GM12872 (cell line): ENCODE results near the gene EFR3B.
A peak's percentile ranks its signal among the peaks of the same experiment; 100 is the strongest.

Source experiments
- CTCF ChIP-seq: IDR thresholded peaks from 3 replicates; pipeline ENCODE4 v1.5.1; 2011; ENCODE audit warnings: low read depth, mild to moderate bottlenecking, low read length, moderate library complexity; ENCODE audit not compliant: insufficient read depth

Gene EFR3B

GRCh38 chr2:25161055-25161781 lies 119.3 kb downstream of the EFR3B start:
- TF ChIP-seq CTCF, result no peak

GRCh38 chr2:25164561-25164960 lies 122.7 kb downstream of the EFR3B start:
- TF ChIP-seq CTCF, result no peak

- peak; percentile 82 for TF ChIP-seq CTCF
Measured at GRCh38 chr2:25165992-25166875, 124.4 kb downstream of the EFR3B start.

- TF ChIP-seq CTCF, result no peak
Measured at GRCh38 chr2:25168256-25169072, 126.6 kb downstream of the EFR3B start, which contains the start of gene POMC. POMC (minus strand) TSS chr2:25168580; CDS start chr2:25164772, 3,808 bp downstream.

GRCh38 chr2:25169073-25169470 lies 127.2 kb downstream of the EFR3B start:
- no peak for TF ChIP-seq CTCF

- peak; percentile 11; the same call in 1 of the 3 replicates for TF ChIP-seq CTCF
Measured at GRCh38 chr2:25170888-25171287, 129.0 kb downstream of the EFR3B start.

- TF ChIP-seq CTCF, result no peak
Measured at GRCh38 chr2:25173719-25174118, 131.8 kb downstream of the EFR3B start.
